ENCODE measurements around the gene FHL2. TPM values are rescaled to one million over a fixed set of nuclear protein-coding genes. Genes with fewer than 3 reads are reported as not detected.
A peak's percentile ranks its signal among the peaks of the same experiment; 100 is the strongest.

The FHL2 gene
- total RNA-seq, 3 donors from 2014 or later = 20.0 to 128 (median 98.2) TPM

- no peaks in the 10 kb centered on the region for H3K27me3 ChIP-seq
- H3K4me1 ChIP-seq = no peaks in the 10 kb centered on the region
- DNase-seq (ENCODE audit: low spot score in 2 of 2) = no peak
- intact Hi-C loops (cut with DNase I; ENCODE audit: low total_unique reads) = no loop called here
- TF ChIP-seq POLR2A (IDR thresholded peaks at IDR 0.05) = no peak
- TF ChIP-seq POLR2AphosphoS5 (IDR thresholded peaks at IDR 0.05) = no peak
- no peak for TF ChIP-seq CTCF (IDR thresholded peaks at IDR 0.05)
- no peaks in the 10 kb centered on the region for H3K36me3 ChIP-seq
- H3K9me3 ChIP-seq = no peaks in the 10 kb centered on the region
- peak overlapping the region in 1 of 2 donors; percentile 49 for H3K27ac ChIP-seq
- no peak overlapping the region for H3K4me3 ChIP-seq
These were observed 39.5 kb upstream of the FHL2 start for GRCh38 chr2:105438104-105438929.

- no peaks in the 10 kb centered on the region for H3K36me3 ChIP-seq
- H3K4me1 ChIP-seq = no peaks in the 10 kb centered on the region
- no peak overlapping the region for H3K4me3 ChIP-seq
- DNase-seq (ENCODE audit: low spot score in 2 of 2) = no peak
- TF ChIP-seq CTCF (IDR thresholded peaks at IDR 0.05) (no peak), POLR2A (IDR thresholded peaks at IDR 0.05) (no peak), POLR2AphosphoS5 (IDR thresholded peaks at IDR 0.05) (no peak)
- H3K9me3 ChIP-seq = no peaks in the 10 kb centered on the region
- intact Hi-C loops (cut with DNase I; ENCODE audit: low total_unique reads) = no loop called here
- H3K27ac ChIP-seq = peak overlapping the region in 1 of 2 donors; percentile 49
- no peaks in the 10 kb centered on the region for H3K27me3 ChIP-seq
These were observed 38.9 kb upstream of the FHL2 start for GRCh38 chr2:105437708-105438103.

GRCh38 chr2:105432749-105433148 is 33.9 kb upstream of the FHL2 start:
- intact Hi-C loops (cut with DNase I; ENCODE audit: low total_unique reads) = no loop called here
- DNase-seq (ENCODE audit: low spot score in 2 of 2) = no peak
- Histone ChIP-seq H3K4me3 (no peak overlapping the region), H3K9me3 (no peaks in the 10 kb centered on the region), H3K36me3 (no peaks in the 10 kb centered on the region), H3K27me3 (no peaks in the 10 kb centered on the region), H3K4me1 (peaks cover 0 to 7% of the 10 kb centered on the region in 2 donors), H3K27ac (peak overlapping the region; percentile 37 to 83)
- TF ChIP-seq CTCF (IDR thresholded peaks at IDR 0.05) (no peak), POLR2A (IDR thresholded peaks at IDR 0.05) (no peak), POLR2AphosphoS5 (IDR thresholded peaks at IDR 0.05) (no peak)

- no peak for TF ChIP-seq POLR2A (IDR thresholded peaks at IDR 0.05)
- Histone ChIP-seq H3K36me3 (no peaks in the 10 kb centered on the region), H3K9me3 (no peaks in the 10 kb centered on the region), H3K27me3 (no peaks in the 10 kb centered on the region), H3K27ac (peak overlapping the region; percentile 37 to 83), H3K4me3 (peak overlapping the region in 1 of 3 donors; percentile 3), H3K4me1 (peaks cover 0 to 7% of the 10 kb centered on the region in 2 donors)
- intact Hi-C loops (cut with DNase I; ENCODE audit: low total_unique reads) = no loop called here
- DNase-seq (ENCODE audit: low spot score in 2 of 2) = no peak
These were observed 33.2 kb upstream of the FHL2 start for GRCh38 chr2:105432044-105432399.

GRCh38 chr2:105431367-105432043 is 32.7 kb upstream of the FHL2 start:
- no peaks in the 10 kb centered on the region for H3K27me3 ChIP-seq
- peak overlapping the region in 1 of 3 donors; percentile 3 for H3K4me3 ChIP-seq
- peak overlapping the region; percentile 46 to 83 for H3K27ac ChIP-seq
- peaks cover 0 to 7% of the 10 kb centered on the region in 2 donors for H3K4me1 ChIP-seq
- intact Hi-C loops (cut with DNase I; ENCODE audit: low total_unique reads) = no loop called here
- no peaks in the 10 kb centered on the region for H3K36me3 ChIP-seq
- peak; percentile 34 to 63 for DNase-seq (ENCODE audit: low spot score in 2 of 2)
- TF ChIP-seq CTCF (IDR thresholded peaks at IDR 0.05) (no peak), POLR2A (IDR thresholded peaks at IDR 0.05) (no peak), POLR2AphosphoS5 (IDR thresholded peaks at IDR 0.05) (no peak)
- no peaks in the 10 kb centered on the region for H3K9me3 ChIP-seq

Measured in breast epithelium (tissue), 4 donors.